ENCODE results near the gene DBN1. TPM values are rescaled to one million over a fixed set of nuclear protein-coding genes. Genes with fewer than 3 reads are reported as not detected.

DBN1 gene
- total RNA-seq, 2 donors from 2014 or later: 7.1 to 13.3 TPM

- peak overlapping the region in 1 of 2 donors; percentile 44 for H3K27ac Mint-ChIP-seq
- H3K36me3 Mint-ChIP-seq: no peaks in the 10 kb centered on the region
- H3K4me3 Mint-ChIP-seq: peak overlapping the region; percentile 73
- peaks cover 0 to 3% of the 10 kb centered on the region in 2 donors for H3K27me3 Mint-ChIP-seq
- peak; percentile 51 to 64 for ATAC-seq
- DNase-seq (ENCODE audit: low spot score): peak; percentile 87
- peaks cover 10 to 13% of the 10 kb centered on the region in 2 donors for H3K4me1 Mint-ChIP-seq (ENCODE audit: low read depth in 2 of 2)
- H3K9me3 Mint-ChIP-seq: no peaks in the 10 kb centered on the region
These were observed 17.5 kb downstream of the DBN1 start for GRCh38 chr5:177455661-177456590.

- H3K36me3 Mint-ChIP-seq: no peaks in the 10 kb centered on the region
- peak overlapping the region; percentile 73 for H3K4me3 Mint-ChIP-seq
- H3K27ac Mint-ChIP-seq: no peak overlapping the region
These were observed 18.3 kb downstream of the DBN1 start for GRCh38 chr5:177455036-177455660.

GRCh38 chr5:177454397-177455035 is 18.9 kb downstream of the DBN1 start:
- ATAC-seq: peak; percentile 79 to 85
- Mint-ChIP-seq H3K27me3 (peaks cover 0 to 3% of the 10 kb centered on the region in 2 donors), H3K27ac (no peak overlapping the region)

More at GRCh38 chr5:177455036-177455660, 18.3 kb downstream of the DBN1 start:
- H3K9me3 Mint-ChIP-seq: no peaks in the 10 kb centered on the region
- H3K27me3 Mint-ChIP-seq: peaks cover 0 to 3% of the 10 kb centered on the region in 2 donors
- peak; percentile 72 to 79 for ATAC-seq
- peaks cover 10 to 16% of the 10 kb centered on the region in 2 donors for H3K4me1 Mint-ChIP-seq (ENCODE audit: low read depth in 2 of 2)
- peak; percentile 91 for DNase-seq (ENCODE audit: low spot score)

GRCh38 chr5:177453852-177454396 is 19.5 kb downstream of the DBN1 start:
- peak overlapping the region; percentile 79 for H3K4me3 Mint-ChIP-seq

More at GRCh38 chr5:177454397-177455035, 18.9 kb downstream of the DBN1 start:
- H3K36me3 Mint-ChIP-seq: no peaks in the 10 kb centered on the region
- H3K9me3 Mint-ChIP-seq: no peaks in the 10 kb centered on the region
- H3K4me3 Mint-ChIP-seq: peak overlapping the region; percentile 73
- H3K4me1 Mint-ChIP-seq (ENCODE audit: low read depth in 2 of 2): peaks cover 10 to 16% of the 10 kb centered on the region in 2 donors
- DNase-seq (ENCODE audit: low spot score): peak; percentile 94

GRCh38 chr5:177452688-177453638 is 20.5 kb downstream of the DBN1 start:
- H3K4me3 Mint-ChIP-seq: no peak overlapping the region

More at GRCh38 chr5:177453852-177454396, 19.5 kb downstream of the DBN1 start:
- Mint-ChIP-seq H3K4me1 (ENCODE audit: low read depth in 2 of 2) (peaks cover 10 to 16% of the 10 kb centered on the region in 2 donors), H3K27ac (peak overlapping the region in 1 of 2 donors; percentile 41), H3K9me3 (no peaks in the 10 kb centered on the region), H3K36me3 (no peaks in the 10 kb centered on the region), H3K27me3 (peaks cover 0 to 3% of the 10 kb centered on the region in 2 donors)
- no peak for ATAC-seq
- DNase-seq (ENCODE audit: low spot score): no peak

GRCh38 chr5:177450667-177451424 is 22.6 kb downstream of the DBN1 start:
- Mint-ChIP-seq H3K9me3 (no peaks in the 10 kb centered on the region), H3K27me3 (peaks cover 0 to 6% of the 10 kb centered on the region in 2 donors), H3K27ac (peak overlapping the region in 1 of 2 donors; percentile 37), H3K4me1 (ENCODE audit: low read depth in 2 of 2) (peaks cover 24 to 25% of the 10 kb centered on the region in 2 donors), H3K36me3 (no peaks in the 10 kb centered on the region), H3K4me3 (no peak overlapping the region)
- no peak for ATAC-seq
- DNase-seq (ENCODE audit: low spot score): no peak

More at GRCh38 chr5:177452688-177453638, 20.5 kb downstream of the DBN1 start:
- H3K9me3 Mint-ChIP-seq: no peaks in the 10 kb centered on the region
- H3K36me3 Mint-ChIP-seq: no peaks in the 10 kb centered on the region
- H3K27me3 Mint-ChIP-seq: peaks cover 0 to 6% of the 10 kb centered on the region in 2 donors
- no peak for DNase-seq (ENCODE audit: low spot score)
- no peak overlapping the region for H3K27ac Mint-ChIP-seq
- ATAC-seq: no peak
- peaks cover 19 to 20% of the 10 kb centered on the region in 2 donors for H3K4me1 Mint-ChIP-seq (ENCODE audit: low read depth in 2 of 2)

GRCh38 chr5:177449140-177450061 is 24.0 kb downstream of the DBN1 start:
- DNase-seq (ENCODE audit: low spot score): no peak
- Mint-ChIP-seq H3K36me3 (no peaks in the 10 kb centered on the region), H3K4me3 (no peak overlapping the region), H3K9me3 (no peaks in the 10 kb centered on the region), H3K27me3 (peaks cover 0 to 6% of the 10 kb centered on the region in 2 donors), H3K27ac (no peak overlapping the region), H3K4me1 (ENCODE audit: low read depth in 2 of 2) (peaks cover 35 to 39% of the 10 kb centered on the region in 2 donors)
- no peak for ATAC-seq

GRCh38 chr5:177448244-177448950 is 25.0 kb downstream of the DBN1 start:
- Mint-ChIP-seq H3K4me1 (ENCODE audit: low read depth in 2 of 2) (peaks cover 33 to 36% of the 10 kb centered on the region in 2 donors), H3K4me3 (peak overlapping the region; percentile 52), H3K27me3 (peaks cover 0 to 6% of the 10 kb centered on the region in 2 donors), H3K9me3 (no peaks in the 10 kb centered on the region), H3K27ac (peak overlapping the region in 1 of 2 donors; percentile 35), H3K36me3 (no peaks in the 10 kb centered on the region)
- DNase-seq (ENCODE audit: low spot score) (no peak), ATAC-seq (no peak)

- Mint-ChIP-seq H3K27me3 (peaks cover 0 to 6% of the 10 kb centered on the region in 2 donors), H3K4me3 (peak overlapping the region; percentile 52)
- no peak for DNase-seq (ENCODE audit: low spot score)
These were observed 25.7 kb downstream of the DBN1 start for GRCh38 chr5:177447611-177448243.

GRCh38 chr5:177447066-177447610 is 26.3 kb downstream of the DBN1 start:
- no peaks in the 10 kb centered on the region for H3K36me3 Mint-ChIP-seq
- no peak overlapping the region for H3K4me3 Mint-ChIP-seq
- ATAC-seq (peak; percentile 48 to 53), DNase-seq (ENCODE audit: low spot score) (no peak)
- peaks cover 0 to 6% of the 10 kb centered on the region in 2 donors for H3K27me3 Mint-ChIP-seq
- H3K9me3 Mint-ChIP-seq: no peaks in the 10 kb centered on the region
- peaks cover 30 to 34% of the 10 kb centered on the region in 2 donors for H3K4me1 Mint-ChIP-seq (ENCODE audit: low read depth in 2 of 2)
- H3K27ac Mint-ChIP-seq: no peak overlapping the region

More at GRCh38 chr5:177447611-177448243, 25.7 kb downstream of the DBN1 start:
- no peaks in the 10 kb centered on the region for H3K9me3 Mint-ChIP-seq
- H3K36me3 Mint-ChIP-seq: no peaks in the 10 kb centered on the region
- peak overlapping the region in 1 of 2 donors; percentile 35 for H3K27ac Mint-ChIP-seq
- no peak for ATAC-seq
- peaks cover 30 to 31% of the 10 kb centered on the region in 2 donors for H3K4me1 Mint-ChIP-seq (ENCODE audit: low read depth in 2 of 2)

Data from natural killer cell treated with Interleukin-12 subunit alpha and Interleukin-12 subunit beta and Interleukin-15 and Interleukin-18, amount 100 ng/mL, for 72 hours (primary cell).